H9 (cell line): ENCODE data around the gene TCF7L2. TPM values are rescaled to one million over a fixed set of nuclear protein-coding genes. Genes with fewer than 3 reads are reported as not detected.

ENCODE experiments used
- DNase-seq: peaks from one replicate; pipeline ENCODE4 v3.0.0-alpha.2; 2017
- H2AFZ ChIP-seq: one replicate; pipeline ENCODE4 v1.6.1; 2013; ENCODE audit warnings: mild to moderate bottlenecking, low read length, control low read depth, moderate library complexity
- H2AK5ac ChIP-seq: 2 replicates; pipeline ENCODE4 v1.6.1; 2013; ENCODE audit warnings: low read length, control low read depth, mixed read lengths; ENCODE audit not compliant: insufficient read length
- H2BK120ac ChIP-seq: one replicate; pipeline ENCODE4 v1.6.1; 2013; ENCODE audit warnings: low read depth, mild to moderate bottlenecking, low read length, control low read depth, inconsistent platforms; ENCODE audit not compliant: poor library complexity, severe bottlenecking
- H2BK12ac ChIP-seq: 2 replicates; pipeline ENCODE4 v1.6.1; 2013; ENCODE audit warnings: low read length, control low read depth, mixed read lengths, low read depth; ENCODE audit not compliant: insufficient read length
- H2BK15ac ChIP-seq: 2 replicates; pipeline ENCODE4 v1.6.1; 2013; ENCODE audit warnings: low read depth, low read length, control low read depth
- H2BK20ac ChIP-seq: one replicate; pipeline ENCODE4 v1.6.1; 2013; ENCODE audit warnings: low read depth, mild to moderate bottlenecking, low read length, control low read depth, inconsistent platforms; ENCODE audit not compliant: poor library complexity, severe bottlenecking
- H2BK5ac ChIP-seq: 2 replicates; pipeline ENCODE4 v1.6.1; 2013; ENCODE audit warnings: low read length, control low read depth, mixed read lengths; ENCODE audit not compliant: insufficient read length
- H3K14ac ChIP-seq: 2 replicates; pipeline ENCODE4 v1.6.1; 2013; ENCODE audit warnings: low read length, control low read depth; ENCODE audit not compliant: insufficient read depth
- H3K18ac ChIP-seq: 2 replicates; pipeline ENCODE4 v1.6.1; 2013; ENCODE audit warnings: low read depth, mild to moderate bottlenecking, mixed read lengths, low read length, control low read depth; ENCODE audit not compliant: insufficient read length
- H3K23ac ChIP-seq: 2 replicates; pipeline ENCODE4 v1.6.1; 2013; ENCODE audit warnings: low read length, control low read depth, mixed read lengths, low read depth; ENCODE audit not compliant: insufficient read length
- H3K23me2 ChIP-seq: 2 replicates; pipeline ENCODE4 v1.6.1; 2013; ENCODE audit warnings: low read depth, mild to moderate bottlenecking, mixed read lengths, low read length, control low read depth; ENCODE audit not compliant: insufficient read length, poor library complexity, severe bottlenecking
- H3K27ac ChIP-seq: 2 replicates; pipeline ENCODE4 v1.5.1; 2013; ENCODE audit warnings: low read length, control low read depth, mixed read lengths, low read depth; ENCODE audit not compliant: insufficient read length
- H3K27me3 ChIP-seq: 2 replicates; pipeline ENCODE4 v1.6.1; 2013; ENCODE audit warnings: low read length, control low read depth, inconsistent platforms; ENCODE audit not compliant: insufficient read depth
- H3K4ac ChIP-seq: 2 replicates; pipeline ENCODE4 v1.6.1; 2013; ENCODE audit warnings: low read depth, mild to moderate bottlenecking, control low read depth, inconsistent platforms, low read length, moderate library complexity
- H3K4me1 ChIP-seq: 2 replicates; pipeline ENCODE4 v1.6.1; 2013; ENCODE audit warnings: low read length, control low read depth, inconsistent platforms; ENCODE audit not compliant: insufficient read depth
- H3K4me2 ChIP-seq: 2 replicates; pipeline ENCODE4 v1.6.1; 2013; ENCODE audit warnings: low read length, control low read depth, mixed read lengths; ENCODE audit not compliant: insufficient read length, insufficient read depth
- H3K56ac ChIP-seq: 2 replicates; pipeline ENCODE4 v1.6.1; 2013; ENCODE audit warnings: low read depth, mild to moderate bottlenecking, mixed read lengths, low read length, control low read depth; ENCODE audit not compliant: insufficient read length
- H3K79me1 ChIP-seq: 2 replicates; pipeline ENCODE4 v1.6.1; 2013; ENCODE audit warnings: low read depth, mild to moderate bottlenecking, moderate library complexity, low read length, control low read depth, inconsistent platforms; ENCODE audit not compliant: insufficient read depth, poor library complexity, severe bottlenecking
- H3K79me2 ChIP-seq: 2 replicates; pipeline ENCODE4 v1.6.1; 2013; ENCODE audit warnings: low read length, control low read depth, inconsistent platforms; ENCODE audit not compliant: insufficient read depth
- H3K9ac ChIP-seq: 2 replicates; pipeline ENCODE4 v1.6.1; 2013; ENCODE audit warnings: low read length, control low read depth, mixed read lengths; ENCODE audit not compliant: insufficient read length; ENCODE audit errors: extremely low read depth
- H3K9me3 ChIP-seq: one replicate; pipeline ENCODE4 v1.6.1; 2013; ENCODE audit warnings: low read depth, low read length, inconsistent platforms; ENCODE audit not compliant: control insufficient read depth
- H3T11ph ChIP-seq: one replicate; pipeline ENCODE4 v1.6.1; 2013; ENCODE audit warnings: mild to moderate bottlenecking, low read length, control low read depth, inconsistent platforms
- H4K20me1 ChIP-seq: one replicate; pipeline ENCODE4 v1.6.1; 2013; ENCODE audit not compliant: control insufficient read depth, insufficient read length, insufficient read depth
- H4K5ac ChIP-seq: 2 replicates; pipeline ENCODE4 v1.6.1; 2013; ENCODE audit warnings: low read depth, mild to moderate bottlenecking, mixed read lengths, low read length, control low read depth; ENCODE audit not compliant: insufficient read length
- H4K8ac ChIP-seq: replicated peaks from 2 replicates; pipeline ENCODE4 v1.6.1; 2013; ENCODE audit warnings: low read length, control low read depth, mixed read lengths, low read depth; ENCODE audit not compliant: insufficient read length
- H4K91ac ChIP-seq: 2 replicates; pipeline ENCODE4 v1.6.1; 2013; ENCODE audit warnings: low read depth, mild to moderate bottlenecking, moderate library complexity, mixed read lengths, low read length, control low read depth; ENCODE audit not compliant: insufficient read length
- H3K27ac Mint-ChIP-seq, 3 experiments: 2 replicates in 2 of 3; 3 replicates in 1 of 3; pipeline ENCODE4 v1.8.0; 2020 to 2021; ENCODE audit warnings: mixed read lengths in 3 of 3, mild to moderate bottlenecking in 1 of 3, moderate library complexity in 1 of 3
- H3K27me3 Mint-ChIP-seq: 2 replicates; pipeline ENCODE4 v1.8.0; 2021; ENCODE audit warnings: low read depth, mild to moderate bottlenecking, moderate library complexity, mixed read lengths
- H3K36me3 Mint-ChIP-seq, 3 experiments: 2 replicates in 2 of 3; 3 replicates in 1 of 3; pipeline ENCODE4 v1.8.0; 2020 to 2021; ENCODE audit warnings: low read depth in 3 of 3, mixed read lengths in 3 of 3; ENCODE audit not compliant: insufficient read depth in 1 of 3
- H3K4me1 Mint-ChIP-seq, 2 experiments: 2 replicates each; pipeline ENCODE4 v1.8.0; 2020; ENCODE audit warnings: mixed read lengths in 2 of 2
- H3K4me3 Mint-ChIP-seq, 2 experiments: 2 replicates in 1 of 2; 3 replicates in 1 of 2; pipeline ENCODE4 v1.8.0; 2020 to 2021; ENCODE audit warnings: mild to moderate bottlenecking in 2 of 2, mixed read lengths in 2 of 2, moderate library complexity in 1 of 2
- H3K9me3 Mint-ChIP-seq, 2 experiments: 2 replicates in 1 of 2; 3 replicates in 1 of 2; pipeline ENCODE4 v1.8.0; 2020; ENCODE audit warnings: mild to moderate bottlenecking in 2 of 2, mixed read lengths in 2 of 2, moderate library complexity in 1 of 2
- CTCF ChIP-seq: fragments of 200-600 bp; sonication (generic); conservative IDR thresholded peaks from 3 replicates; pipeline ENCODE4 v1.8.0; 2021; ENCODE audit warnings: antibody characterized with exemption, mild to moderate bottlenecking
- WGBS: extraction: QIAGEN DNeasy Blood & Tissue Kit; methylation state at CpG from one replicate; pipeline ENCODE4 v1.1.7; 2013; ENCODE audit warnings: missing lambda C conversion rate, low lambda C conversion rate, mixed read lengths; ENCODE audit not compliant: insufficient read length; ENCODE audit errors: extremely low coverage; 5-methylcytosine and 5-hydroxymethylcytosine counted together
- total RNA-seq: library from RNA; stranded (reverse); gene quantifications from 2 replicates; pipeline ENCODE4 v1.2.1, GENCODE V29; 2021

TCF7L2 gene
- total RNA-seq, 1 experiment from 2014 or later = 71.1 TPM

- Histone ChIP-seq H2BK12ac (no peak overlapping the region), H4K5ac (no peak overlapping the region), H3K56ac (no peak overlapping the region), H2BK15ac (no peak overlapping the region), H3K23me2 (no peaks in the 10 kb centered on the region), H3K79me1 (peaks cover 11% of the 10 kb centered on the region), H3K14ac (no peak overlapping the region), H2AFZ (no peak overlapping the region), H2BK20ac (no peak overlapping the region), H4K20me1 (peaks cover 2% of the 10 kb centered on the region), H2BK5ac (no peak overlapping the region), H4K8ac (no peak overlapping the region), H2AK5ac (no peak overlapping the region), H4K91ac (no peak overlapping the region), H3K9ac (no peak overlapping the region), H3K18ac (no peak overlapping the region), H3K4ac (no peak overlapping the region), H3K27ac (no peak overlapping the region), H3K9me3 (no peaks in the 10 kb centered on the region), H2BK120ac (no peak overlapping the region), H3K23ac (no peak overlapping the region), H3K4me1 (peaks cover 13% of the 10 kb centered on the region; the same call in 1 of the 2 replicates), H3K79me2 (peaks cover 54% of the 10 kb centered on the region; the same call in 1 of the 2 replicates), H3K4me2 (no peak overlapping the region), H3T11ph (no peak overlapping the region), H3K27me3 (no peaks in the 10 kb centered on the region)
- peaks cover 2 to 22% (median 21%) of the 10 kb centered on the region in 3 experiments; a peak in 5 of 7 replicates for H3K36me3 Mint-ChIP-seq
- H3K9me3 Mint-ChIP-seq = no peaks in the 10 kb centered on the region
- H3K4me1 Mint-ChIP-seq = peaks cover 71 to 78% of the 10 kb centered on the region in 2 experiments
- WGBS = no CpG with 5 or more reads among the region's 1 CpG
- no peaks in the 10 kb centered on the region for H3K27me3 Mint-ChIP-seq
- peak overlapping the region in 1 of 3 experiments; percentile 82; a peak in 2 of 7 replicates for H3K27ac Mint-ChIP-seq
- no peak for TF ChIP-seq CTCF
- H3K4me3 Mint-ChIP-seq = no peak overlapping the region
- no peak for DNase-seq
Measured at GRCh38 chr10:113030453-113030852, 80.4 kb downstream of the TCF7L2 start.
